GM19463 (cell line): ENCODE data around the gene PRDM16.

Experiments
- ATAC-seq: cut with Tn5 transposase; IDR thresholded peaks from one replicate; pipeline ENCODE4 v1.9.1; 2021; ENCODE audit warnings: mild to moderate bottlenecking, moderate library complexity; ENCODE audit not compliant: unreplicated experiment

PRDM16 gene

GRCh38 chr1:3312898-3313575 is 244.0 kb downstream of the PRDM16 start:
- ATAC-seq: no peak

DNA sequence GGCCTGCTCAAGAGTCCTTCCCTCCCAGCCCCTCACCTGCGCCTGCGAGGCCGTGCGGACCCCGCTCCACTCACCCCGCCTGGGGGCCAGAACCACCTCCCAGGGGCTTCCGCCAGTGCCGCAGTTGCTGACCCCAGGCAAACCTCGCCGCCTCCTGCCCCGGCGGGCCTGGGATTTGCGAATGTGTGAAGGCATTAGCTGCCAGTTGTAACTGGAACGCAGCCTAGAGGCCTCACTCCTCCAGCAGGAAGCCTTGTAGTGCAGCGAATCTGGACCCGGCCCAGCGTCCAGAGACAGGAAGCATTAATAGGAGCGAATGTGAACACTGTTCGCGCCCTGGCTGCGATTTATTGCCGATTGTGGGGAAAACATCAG is 244.6 kb downstream of the PRDM16 start:
- ATAC-seq: no peak

- ATAC-seq: no peak
Measured at GRCh38 chr1:3314491-3315381, 245.7 kb downstream of the PRDM16 start.

DNA sequence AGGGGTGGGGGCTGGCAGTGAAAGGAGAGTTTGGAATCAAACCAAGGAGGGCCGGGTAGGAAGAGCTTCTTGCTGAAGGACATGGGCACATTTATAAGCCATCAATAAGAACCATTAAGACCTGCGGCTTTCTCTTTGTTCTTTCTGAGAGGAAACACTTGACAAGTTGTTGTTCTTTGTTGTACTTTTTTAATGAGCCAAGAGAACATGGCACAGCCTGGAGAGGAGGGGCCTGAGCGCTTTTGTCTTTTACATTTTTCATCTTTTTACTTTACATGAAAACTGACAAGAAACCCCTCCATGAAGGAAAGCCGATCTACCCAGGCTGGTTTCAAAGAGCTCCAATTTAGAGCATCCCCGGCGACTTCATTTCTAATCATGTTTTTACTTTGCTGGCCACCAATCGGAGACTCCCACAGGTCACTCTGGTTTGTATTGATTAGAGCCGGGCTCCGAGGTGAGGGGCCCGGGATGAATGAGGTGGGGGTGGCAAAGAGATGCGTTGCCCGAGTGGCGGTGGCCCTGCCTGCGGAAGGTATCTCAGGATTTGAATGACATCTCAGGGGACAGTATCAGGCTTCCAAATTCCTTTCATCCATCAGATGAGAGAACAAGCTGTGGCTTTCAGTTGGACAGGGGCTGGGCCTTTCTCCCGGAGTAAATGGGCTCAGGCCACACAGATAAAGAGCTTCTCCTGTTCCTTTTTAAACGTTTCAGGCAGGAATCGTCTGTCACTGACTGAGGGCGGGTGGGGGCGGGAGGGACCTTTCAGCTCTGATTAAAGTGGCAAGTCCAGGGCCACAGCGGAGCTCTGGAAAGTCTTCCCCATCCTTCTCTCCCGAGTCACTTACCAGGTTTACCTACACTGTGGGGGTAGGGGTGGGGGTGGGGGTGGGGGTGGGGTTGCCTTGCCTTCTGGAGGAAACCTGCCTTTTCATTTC is 246.7 kb downstream of the PRDM16 start:
- no peak for ATAC-seq

GRCh38 chr1:3316340-3316943 is 247.4 kb downstream of the PRDM16 start:
- ATAC-seq: no peak

DNA sequence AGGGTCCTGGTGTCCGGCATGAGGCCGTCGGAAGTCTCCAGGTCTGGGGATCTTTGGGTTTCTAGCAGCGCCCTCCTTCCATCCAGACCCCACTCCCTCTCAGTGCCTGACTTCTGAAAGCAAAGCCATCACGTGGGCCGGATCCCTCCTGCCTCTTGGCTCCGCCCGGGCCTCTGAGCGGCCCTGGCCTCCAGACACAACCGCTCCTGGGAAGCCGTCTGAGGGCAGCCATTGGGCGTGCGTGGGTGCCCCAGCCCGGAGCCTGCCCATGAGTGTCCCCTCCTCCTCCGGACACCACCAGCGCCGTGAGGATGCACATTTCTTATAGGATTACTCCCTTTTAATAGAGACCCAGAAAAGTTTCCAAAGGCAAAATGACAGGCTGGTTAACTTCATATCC is 248.5 kb downstream of the PRDM16 start:
- ATAC-seq: no peak

GRCh38 chr1:3318329-3318728 is 249.3 kb downstream of the PRDM16 start:
- ATAC-seq: no peak

DNA sequence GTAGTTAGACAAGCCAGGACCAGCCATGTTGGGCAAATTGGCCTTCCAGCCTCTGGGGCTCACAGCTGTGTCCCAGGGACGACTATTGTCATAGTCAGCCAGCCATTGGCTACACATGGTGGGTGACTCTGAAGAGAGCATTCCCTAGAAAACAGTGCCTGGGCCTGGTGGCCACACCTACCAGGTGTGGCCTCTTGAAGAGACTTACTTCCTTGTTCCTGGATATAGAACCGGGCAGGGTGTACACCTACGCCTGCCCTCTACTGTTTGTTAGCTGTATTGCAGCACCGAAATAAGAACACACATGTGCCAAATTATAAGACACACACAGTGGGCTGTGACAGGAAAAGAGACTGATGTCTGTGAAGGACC is 250.9 kb downstream of the PRDM16 start:
- ATAC-seq: no peak

DNA sequence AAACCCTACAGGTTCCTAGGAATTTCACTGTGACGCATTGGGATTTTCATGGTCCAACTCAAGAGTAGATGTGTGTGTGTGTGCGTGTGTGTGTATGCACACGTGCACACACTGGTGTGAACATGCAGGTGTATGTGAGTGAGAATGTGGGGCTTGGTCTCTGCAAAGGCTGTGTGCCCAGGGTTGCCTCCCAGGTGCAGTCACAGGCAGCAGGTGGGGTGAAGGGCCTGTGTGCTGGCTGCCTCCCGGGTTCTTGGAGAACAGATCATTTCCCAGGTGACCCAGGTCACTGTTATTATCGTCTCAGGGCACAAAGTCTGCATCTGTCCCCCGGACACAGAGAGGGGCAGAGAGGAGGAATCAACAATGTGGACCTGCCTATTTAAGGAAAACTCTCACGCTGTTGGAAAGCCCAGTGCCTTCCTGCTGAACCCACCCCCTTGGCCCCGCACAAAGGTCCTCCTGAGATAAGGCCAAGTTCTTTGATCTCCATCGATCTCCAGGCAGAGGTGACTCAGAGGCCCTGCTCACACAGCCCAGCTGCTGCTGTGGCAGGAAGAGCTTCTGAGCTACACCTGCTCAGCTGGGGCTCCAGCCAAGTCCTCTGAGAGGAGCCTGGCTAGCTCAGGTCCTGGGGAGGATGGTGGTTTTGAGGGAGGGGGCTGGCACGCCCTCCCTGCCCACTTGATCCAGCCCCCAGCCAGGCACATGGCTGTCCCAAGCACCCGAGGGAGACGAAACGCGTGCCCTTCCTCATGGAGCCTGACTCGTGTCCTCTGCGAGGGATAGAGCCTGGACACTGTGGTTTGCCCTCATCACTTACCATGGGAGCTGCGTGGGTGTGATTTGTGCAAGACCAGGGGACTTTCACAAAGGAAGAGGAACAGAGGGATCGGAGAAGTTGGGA is 251.5 kb downstream of the PRDM16 start:
- ATAC-seq: no peak

GRCh38 chr1:3321559-3322449 is 252.8 kb downstream of the PRDM16 start:
- no peak for ATAC-seq

DNA sequence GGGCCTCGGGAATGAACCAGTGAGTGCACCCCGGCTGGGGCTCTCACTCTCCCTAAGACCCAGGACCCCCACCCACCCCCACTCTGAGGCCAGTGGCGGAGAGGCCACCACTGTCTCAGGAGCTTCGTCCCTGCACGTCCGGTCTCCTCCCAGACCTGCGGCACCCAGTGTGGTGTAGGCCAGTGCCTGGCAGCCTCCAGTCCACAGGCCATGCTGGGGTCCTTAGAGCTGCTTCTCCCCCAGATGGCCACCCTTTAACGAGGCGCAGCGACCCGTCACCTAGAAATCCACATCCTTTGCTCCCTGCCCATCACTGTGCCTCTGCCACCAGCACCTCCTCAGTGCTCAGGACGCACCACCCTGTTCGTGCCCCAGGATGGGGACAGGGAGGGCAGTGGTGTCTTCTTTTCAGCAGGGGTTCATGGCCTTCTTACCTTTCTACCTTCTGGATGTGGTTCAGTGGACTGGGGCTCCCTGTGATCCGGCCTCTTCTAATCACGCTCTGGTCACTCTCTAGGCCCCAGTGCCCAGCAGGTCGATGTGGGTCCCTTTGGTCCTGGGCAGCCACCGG is 253.5 kb downstream of the PRDM16 start:
- ATAC-seq: no peak

GRCh38 chr1:3323021-3323795 is 254.2 kb downstream of the PRDM16 start:
- ATAC-seq: no peak

GRCh38 chr1:3323796-3324703 is 255.0 kb downstream of the PRDM16 start:
- no peak for ATAC-seq

GRCh38 chr1:3324704-3325535 is 255.9 kb downstream of the PRDM16 start:
- ATAC-seq: no peak

GRCh38 chr1:3326516-3327388 is 257.7 kb downstream of the PRDM16 start:
- no peak for ATAC-seq
